ENCODE measurements around the gene LRRC36. TPM values are rescaled to one million over a fixed set of nuclear protein-coding genes. Genes with fewer than 3 reads are reported as not detected.

The LRRC36 gene
- total RNA-seq, 1 donor from 2014 or later = 24.1 TPM

GRCh38 chr16:67398546-67399217 lies 72.1 kb downstream of the LRRC36 start:
- Mint-ChIP-seq H3K27me3 (ENCODE audit: unreplicated experiment) (peaks cover 9% of the 10 kb centered on the region), H3K4me3 (ENCODE audit: unreplicated experiment) (no peak overlapping the region), H3K27ac (ENCODE audit: unreplicated experiment) (no peak overlapping the region), H3K4me1 (ENCODE audit: unreplicated experiment) (peaks cover 7% of the 10 kb centered on the region), H3K36me3 (ENCODE audit: low read depth, unreplicated experiment) (peaks cover 3% of the 10 kb centered on the region), H3K9me3 (ENCODE audit: unreplicated experiment) (no peaks in the 10 kb centered on the region)
- no peak for TF ChIP-seq CTCF (IDR thresholded peaks at IDR 0.05; ENCODE audit: unreplicated experiment)
- no peak for DNase-seq (ENCODE audit: low spot score)

GRCh38 chr16:67399218-67399733 lies 72.7 kb downstream of the LRRC36 start:
- H3K4me3 Mint-ChIP-seq (ENCODE audit: unreplicated experiment) = no peak overlapping the region

GRCh38 chr16:67399749-67400704 lies 73.4 kb downstream of the LRRC36 start:
- DNase-seq (ENCODE audit: low spot score) = no peak
- H3K27me3 Mint-ChIP-seq (ENCODE audit: unreplicated experiment) = peaks cover 6% of the 10 kb centered on the region
- H3K36me3 Mint-ChIP-seq (ENCODE audit: low read depth, unreplicated experiment) = peaks cover 3% of the 10 kb centered on the region
- peaks cover 13% of the 10 kb centered on the region for H3K4me1 Mint-ChIP-seq (ENCODE audit: unreplicated experiment)
- H3K27ac Mint-ChIP-seq (ENCODE audit: unreplicated experiment) = no peak overlapping the region
- H3K9me3 Mint-ChIP-seq (ENCODE audit: unreplicated experiment) = no peaks in the 10 kb centered on the region
- peak; percentile 27 for TF ChIP-seq CTCF (IDR thresholded peaks at IDR 0.05; ENCODE audit: unreplicated experiment)
- H3K4me3 Mint-ChIP-seq (ENCODE audit: unreplicated experiment) = no peak overlapping the region

More at GRCh38 chr16:67399218-67399733, 72.7 kb downstream of the LRRC36 start:
- TF ChIP-seq CTCF (IDR thresholded peaks at IDR 0.05; ENCODE audit: unreplicated experiment) = peak; percentile 80
- DNase-seq (ENCODE audit: low spot score) = peak; percentile 83
- Mint-ChIP-seq H3K36me3 (ENCODE audit: low read depth, unreplicated experiment) (peaks cover 3% of the 10 kb centered on the region), H3K27me3 (ENCODE audit: unreplicated experiment) (peaks cover 6% of the 10 kb centered on the region), H3K4me1 (ENCODE audit: unreplicated experiment) (peaks cover 12% of the 10 kb centered on the region), H3K9me3 (ENCODE audit: unreplicated experiment) (no peaks in the 10 kb centered on the region), H3K27ac (ENCODE audit: unreplicated experiment) (no peak overlapping the region)

GRCh38 chr16:67400901-67401300 lies 74.3 kb downstream of the LRRC36 start:
- Mint-ChIP-seq H3K4me1 (ENCODE audit: unreplicated experiment) (peaks cover 13% of the 10 kb centered on the region), H3K27ac (ENCODE audit: unreplicated experiment) (no peak overlapping the region), H3K9me3 (ENCODE audit: unreplicated experiment) (no peaks in the 10 kb centered on the region), H3K27me3 (ENCODE audit: unreplicated experiment) (peaks cover 2% of the 10 kb centered on the region), H3K4me3 (ENCODE audit: unreplicated experiment) (no peak overlapping the region), H3K36me3 (ENCODE audit: low read depth, unreplicated experiment) (peaks cover 3% of the 10 kb centered on the region)
- no peak for DNase-seq (ENCODE audit: low spot score)
- no peak for TF ChIP-seq CTCF (IDR thresholded peaks at IDR 0.05; ENCODE audit: unreplicated experiment)
